ENCODE results near the gene TM6SF1.
"Not testable (repeated sequence)": the region's sequence is repeated elsewhere in the genome, so short reads cannot be mapped to it uniquely, and the experiment has no call there.

TM6SF1 gene

DNA sequence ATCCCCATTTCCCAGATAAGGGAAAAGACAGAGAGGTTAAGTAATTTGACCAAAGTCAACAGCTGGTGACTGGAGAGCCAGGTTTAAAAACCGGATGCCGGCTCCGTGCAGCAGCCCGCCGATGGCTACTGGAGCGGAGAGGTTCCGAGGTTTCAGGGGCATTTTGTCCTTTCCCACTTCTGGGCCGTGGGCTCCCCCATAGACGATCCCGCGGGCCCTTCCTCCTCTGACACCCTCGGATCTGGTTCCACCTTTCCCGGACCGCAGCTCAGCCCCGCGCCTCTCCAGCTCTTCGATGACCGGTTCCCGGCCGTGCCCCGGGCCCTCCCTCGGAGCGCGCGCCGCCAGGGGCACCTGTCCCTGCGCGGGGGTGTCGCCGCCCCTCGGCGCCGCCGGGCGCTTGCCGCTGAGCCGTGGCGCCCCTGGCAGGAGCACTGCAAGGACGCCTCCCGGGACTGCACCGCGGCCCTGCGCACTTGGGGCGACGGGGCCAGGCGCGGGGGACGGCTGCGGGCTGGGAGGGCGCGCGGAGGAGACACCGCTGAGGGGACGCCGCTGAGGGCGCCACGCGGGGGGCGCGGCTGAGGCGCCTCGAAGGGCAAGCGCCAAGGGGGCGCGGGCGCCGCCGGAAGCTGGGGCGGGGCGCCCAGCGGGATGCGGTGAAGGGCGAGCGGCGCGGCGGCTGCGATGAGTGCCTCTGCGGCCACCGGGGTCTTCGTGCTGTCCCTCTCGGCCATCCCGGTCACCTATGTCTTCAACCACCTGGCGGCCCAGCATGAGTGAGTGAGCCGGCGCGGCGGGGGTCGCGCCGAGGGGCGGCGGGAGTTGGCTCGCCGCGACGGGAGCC, at the start of gene TM6SF1:
Gene TM6SF1 (plus strand): TSS at position 652 of the 847 bp plus-strand sequence. CDS start 36 bp downstream, at position 688.
- DNase-seq (ENCODE audit: low read depth, low spot score): no peak

DNA sequence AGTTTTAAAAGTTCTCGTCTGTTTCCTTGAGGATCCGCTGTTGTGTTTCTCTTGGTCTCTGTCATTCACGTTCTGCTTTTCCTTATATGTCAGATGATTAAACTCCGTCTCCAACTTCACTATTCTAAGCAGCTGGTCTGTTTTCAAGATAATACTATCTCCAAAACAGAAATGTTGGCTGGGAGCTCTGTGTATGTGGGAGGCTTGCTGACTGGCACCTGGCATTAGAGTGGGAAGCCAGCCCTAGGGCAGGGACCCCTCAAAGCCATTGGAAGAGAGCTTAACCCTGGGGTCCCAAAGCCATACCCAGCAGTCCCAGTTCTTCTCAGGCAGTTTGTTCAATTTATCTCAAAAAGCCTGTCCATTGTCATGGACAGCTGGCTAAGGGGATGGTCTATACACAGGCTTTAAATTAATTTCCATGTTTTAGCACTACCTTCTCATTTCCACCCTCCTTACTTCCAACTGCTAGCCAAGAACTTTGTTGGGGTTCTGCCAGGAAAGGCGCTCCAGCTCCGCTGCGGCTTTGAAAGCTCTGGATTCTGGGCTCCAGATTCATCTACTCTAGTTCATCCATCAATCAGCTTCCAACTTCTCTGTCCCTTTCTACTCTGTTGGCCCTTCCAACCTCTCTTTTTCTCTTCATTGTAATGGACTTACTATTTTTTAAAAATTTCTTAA, 49.6 kb upstream of the TM6SF1 start:
- DNase-seq (ENCODE audit: low read depth, low spot score): no peak

DNA sequence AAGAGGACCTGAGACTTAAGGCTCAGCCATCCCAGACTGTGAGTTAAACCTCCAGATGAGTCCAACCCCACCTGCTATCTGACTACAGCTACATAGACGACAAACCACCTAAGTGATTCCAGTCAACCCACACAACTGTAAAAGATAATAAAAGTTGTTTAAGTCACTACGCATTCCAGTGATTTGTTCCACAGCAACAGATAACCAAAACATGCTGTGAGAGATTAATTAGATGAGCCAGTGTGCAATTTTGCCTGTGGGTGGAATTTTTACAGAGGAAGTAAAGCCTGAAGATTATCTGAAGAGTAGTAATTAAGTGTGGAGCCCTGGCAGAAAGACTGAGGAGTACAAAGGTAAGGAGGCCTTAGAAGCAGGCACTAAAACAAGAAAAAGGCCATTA, 45.8 kb upstream of the TM6SF1 start:
- no peak for DNase-seq (ENCODE audit: low read depth, low spot score)

DNA sequence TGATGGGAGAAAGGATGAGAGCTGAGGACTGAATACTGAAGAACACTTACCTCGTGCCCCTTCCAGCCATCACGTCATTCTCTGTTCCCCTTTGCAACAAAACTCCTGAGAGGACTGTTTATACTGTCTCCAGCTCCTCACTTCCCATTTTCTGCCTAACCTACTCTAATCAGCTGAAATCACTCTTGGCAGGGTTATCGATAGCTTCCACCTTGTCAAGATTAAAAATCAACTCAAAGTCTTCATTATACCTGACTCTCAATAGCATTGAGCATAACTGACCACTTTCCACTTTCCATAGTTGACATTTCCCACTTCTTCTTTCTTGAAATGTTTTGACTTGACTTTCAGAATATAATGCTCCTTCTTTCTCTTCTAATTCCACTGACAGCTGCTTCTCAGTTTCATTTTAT, 44.7 kb upstream of the TM6SF1 start:
- no peak for DNase-seq (ENCODE audit: low read depth, low spot score)

DNA sequence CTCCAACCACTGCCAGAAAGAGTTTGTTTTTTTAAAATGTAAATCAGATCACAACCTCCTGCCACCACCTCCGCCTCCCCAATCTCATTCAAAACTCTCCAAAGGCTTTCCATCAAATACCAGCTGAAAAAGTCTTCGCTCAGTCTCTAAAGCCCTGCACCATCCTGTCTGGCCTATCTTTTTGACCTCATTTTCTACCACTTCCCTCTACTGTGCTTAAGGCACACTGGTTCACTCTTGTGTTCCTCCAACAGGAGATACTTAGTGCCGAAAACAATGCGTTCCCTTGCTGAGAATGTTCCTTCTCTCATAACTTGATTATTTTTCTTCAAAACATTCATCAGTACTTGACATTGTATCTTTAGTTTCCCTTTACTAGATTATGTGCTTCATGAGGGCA, 43.9 kb upstream of the TM6SF1 start:
- DNase-seq (ENCODE audit: low read depth, low spot score): no peak

DNA sequence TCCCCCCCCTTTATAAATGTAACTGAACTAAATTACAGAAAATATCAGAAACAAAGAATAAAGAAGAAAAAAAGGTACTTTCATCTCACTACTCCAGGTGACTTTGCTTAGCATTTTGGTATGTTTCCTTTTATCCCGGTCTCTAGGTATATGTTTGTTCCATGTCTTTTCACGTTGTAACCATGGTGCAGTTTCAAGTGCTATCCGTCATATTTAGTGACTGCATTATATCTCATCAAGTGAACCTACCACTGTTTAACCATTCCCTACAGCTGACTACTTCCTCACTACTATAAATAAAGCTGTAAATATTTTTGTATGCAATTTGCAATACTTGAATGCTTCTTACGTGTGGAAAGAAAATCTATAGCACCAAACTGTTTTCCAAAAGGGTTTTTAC, 42.6 kb upstream of the TM6SF1 start:
- DNase-seq (ENCODE audit: low read depth, low spot score): no peak

DNA sequence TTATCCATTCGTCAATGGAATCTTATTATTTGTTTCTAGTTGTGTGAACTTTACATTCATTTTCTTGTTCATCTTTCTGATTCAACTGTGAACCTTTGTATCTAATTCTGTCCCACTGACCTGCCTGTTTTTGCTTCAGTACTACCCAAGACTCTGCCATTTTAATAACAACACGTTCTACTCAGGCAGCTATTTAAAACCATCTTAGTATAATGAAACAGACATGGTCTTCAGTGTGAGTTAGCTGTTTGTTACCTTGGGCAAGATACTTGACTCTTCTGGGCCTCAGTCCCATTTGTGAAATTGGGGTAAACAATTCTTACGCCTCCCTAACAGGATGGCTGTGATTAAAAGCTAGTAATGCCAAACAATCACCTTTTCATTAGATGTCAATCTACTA, 42.0 kb upstream of the TM6SF1 start:
- no peak for DNase-seq (ENCODE audit: low read depth, low spot score)

DNA sequence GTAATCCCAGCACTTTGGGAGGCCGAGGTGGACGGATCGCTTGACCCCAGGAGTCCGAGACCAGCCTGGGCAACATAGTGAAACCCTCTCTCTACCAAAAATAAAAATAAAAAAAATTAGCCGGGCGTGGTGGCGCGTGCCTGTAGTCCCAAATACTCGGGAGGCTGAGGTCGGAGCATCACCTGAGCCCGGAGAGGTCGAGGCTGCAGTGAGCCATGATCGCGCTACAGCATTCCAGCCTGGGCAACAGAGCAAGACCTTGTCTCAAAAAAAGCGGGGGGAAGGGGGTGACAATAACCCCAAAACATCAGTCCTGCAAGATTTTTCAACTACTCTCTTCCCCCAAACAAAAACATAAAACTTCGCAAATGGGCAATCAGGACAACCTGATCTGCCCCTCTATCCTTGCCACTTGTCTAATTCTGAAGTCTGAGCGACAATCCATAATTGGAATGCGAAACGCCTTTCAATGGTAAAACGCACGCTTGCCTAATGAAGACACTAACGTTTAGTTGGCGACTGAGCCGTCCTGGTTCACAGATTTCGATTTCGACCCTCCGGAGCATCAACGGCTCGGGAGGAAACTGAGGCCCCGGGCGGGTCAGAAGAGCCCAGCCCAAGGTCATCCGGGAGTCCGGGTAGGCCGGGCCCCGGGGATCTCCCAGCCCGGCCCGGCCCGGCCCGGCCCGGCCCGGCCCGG, 41.3 kb upstream of the TM6SF1 start:
- no peak for DNase-seq (ENCODE audit: low read depth, low spot score)

DNA sequence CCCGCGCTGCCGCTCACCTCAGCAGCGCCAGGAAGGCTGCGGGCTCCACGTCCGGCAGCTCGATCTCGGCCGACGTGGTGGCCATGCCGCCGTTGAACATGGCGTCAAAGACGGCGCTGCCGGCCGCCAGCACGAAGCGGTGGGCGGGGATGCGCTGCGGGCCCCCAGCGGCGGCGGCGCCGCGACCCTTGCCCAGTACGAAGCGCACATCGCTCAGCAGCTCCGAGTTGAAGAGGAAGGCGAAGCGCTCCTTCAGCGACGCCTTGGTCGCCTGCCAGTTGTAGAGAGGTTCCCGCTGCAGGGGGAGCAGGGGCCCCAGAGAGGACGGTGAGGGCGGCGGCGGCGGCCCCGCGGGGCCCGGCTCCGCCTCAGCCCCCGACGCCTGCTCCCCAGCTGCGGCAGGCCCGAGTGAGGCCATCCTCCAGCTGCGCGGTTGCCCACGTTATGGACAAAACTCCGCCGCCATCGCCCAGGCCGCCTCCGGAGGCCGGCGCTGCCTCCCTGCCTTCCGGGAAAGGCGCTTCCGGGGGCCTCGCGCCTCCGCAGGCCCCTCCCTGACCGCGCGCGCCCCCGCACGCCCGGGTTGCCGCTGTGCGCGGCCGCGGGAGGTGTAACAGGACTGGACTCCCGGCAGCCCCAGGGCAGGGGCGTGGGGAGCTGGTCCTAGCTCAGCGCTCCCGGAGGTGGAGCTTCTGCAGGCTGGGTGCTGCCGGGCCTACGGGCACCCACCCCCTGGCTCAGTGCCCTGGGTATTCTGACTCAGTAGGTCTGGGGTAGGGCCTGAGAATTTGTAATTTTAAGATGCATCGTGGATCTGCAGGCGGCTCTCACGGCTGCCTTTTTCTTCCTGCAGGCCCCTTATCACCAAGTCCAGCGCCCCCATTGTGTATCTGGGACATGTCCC, 40.5 kb upstream of the TM6SF1 start, which contains the start of gene BTBD1:
Gene BTBD1 (minus strand): TSS at position 519 of the 904 bp plus-strand sequence. CDS start 101 bp downstream, at position 418.
- DNase-seq (ENCODE audit: low read depth, low spot score): peak; percentile 74

DNA sequence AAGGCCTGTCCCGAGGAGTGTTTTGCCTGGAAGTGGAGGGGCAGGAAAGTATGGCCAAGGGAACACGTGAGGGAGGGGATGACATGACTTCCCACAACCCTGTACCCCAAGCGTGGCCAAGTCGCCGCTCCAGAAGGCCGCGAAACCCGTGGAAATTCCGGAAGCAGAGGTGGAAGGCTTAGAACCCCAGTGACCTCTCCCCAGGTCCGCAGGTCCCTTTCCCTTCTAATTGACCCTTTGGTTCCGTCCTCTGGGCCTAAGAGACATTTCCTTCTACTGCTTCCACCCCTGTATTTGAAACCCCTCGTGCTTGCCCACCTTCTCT, 39.8 kb upstream of the TM6SF1 start:
- DNase-seq (ENCODE audit: low read depth, low spot score): no peak

DNA sequence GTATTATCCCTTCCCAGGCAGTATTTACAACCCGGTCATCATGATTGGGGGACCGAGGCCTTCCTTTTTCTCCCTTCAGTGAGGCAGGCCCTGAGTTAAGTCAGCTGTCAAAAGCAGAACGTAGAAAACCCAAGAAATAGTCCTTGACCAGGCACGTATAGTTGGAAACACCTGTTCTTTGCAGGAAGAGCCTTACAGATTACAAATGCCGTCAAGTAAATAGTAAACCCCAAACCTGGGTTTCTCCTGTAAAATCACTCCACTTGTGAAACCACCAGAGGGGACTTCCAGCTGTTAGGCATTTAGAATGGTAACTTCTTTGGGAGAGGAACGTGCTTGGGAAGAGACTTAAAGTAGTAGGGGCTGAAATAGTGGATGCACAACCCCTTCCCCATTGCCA, 39.4 kb upstream of the TM6SF1 start:
- no peak for DNase-seq (ENCODE audit: low read depth, low spot score)

DNA sequence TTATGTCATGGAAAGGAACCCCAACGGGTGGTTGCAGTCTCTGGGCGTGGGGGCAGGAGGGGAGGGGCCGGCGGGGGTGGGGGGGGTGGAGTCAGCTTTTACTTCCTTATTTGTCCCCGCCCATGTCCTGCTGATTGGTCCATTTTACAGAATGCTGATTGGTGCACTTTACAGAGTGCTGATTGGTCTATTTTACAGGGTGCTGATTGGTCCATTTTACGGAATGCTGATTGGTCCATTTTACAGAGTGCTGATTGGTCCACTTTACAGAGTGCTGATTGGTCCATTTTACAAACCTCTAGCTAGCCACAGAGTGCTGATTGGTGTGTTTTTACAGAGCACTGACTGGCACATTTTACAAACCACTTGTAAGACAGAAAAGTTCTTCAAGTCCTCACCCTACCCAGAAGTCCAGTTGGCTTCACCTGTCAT, 38.2 kb upstream of the TM6SF1 start:
- not testable (repeated sequence) for DNase-seq (ENCODE audit: low read depth, low spot score)

DNA sequence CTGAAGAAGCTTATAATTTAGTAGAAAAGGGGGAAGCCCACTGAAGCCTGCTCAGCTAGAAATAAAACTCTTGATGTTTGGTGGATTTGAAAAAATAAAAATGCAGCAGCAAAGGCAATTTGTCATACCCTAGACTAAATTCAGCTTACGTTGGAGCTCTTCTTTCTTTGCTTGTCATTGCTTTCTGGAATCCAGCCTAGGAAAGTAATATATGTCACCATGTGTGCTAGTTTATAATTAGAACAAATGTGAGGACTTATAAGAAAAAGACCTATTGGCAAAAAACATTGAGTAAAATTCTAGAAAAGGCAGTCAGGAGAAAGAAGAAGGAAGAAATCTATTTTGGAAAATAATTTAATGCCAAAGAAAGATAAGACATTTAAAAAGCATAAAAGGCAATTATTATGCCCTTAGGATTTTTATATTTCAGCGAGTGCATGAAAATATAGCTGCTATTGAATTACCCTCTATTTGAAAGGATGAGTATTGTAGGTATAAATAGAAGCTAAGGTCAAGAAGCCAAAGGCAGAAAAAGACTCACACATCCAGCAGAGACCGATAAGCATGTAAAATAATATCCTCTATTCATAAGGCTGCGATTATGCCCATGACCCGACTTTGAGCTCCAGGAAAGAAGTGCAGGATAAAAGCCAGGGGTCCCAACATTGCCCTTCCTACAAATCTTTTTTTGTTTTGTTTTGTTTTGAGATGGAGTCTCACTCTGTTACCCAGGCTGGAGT, 29.8 kb upstream of the TM6SF1 start:
- DNase-seq (ENCODE audit: low read depth, low spot score): no peak

DNA sequence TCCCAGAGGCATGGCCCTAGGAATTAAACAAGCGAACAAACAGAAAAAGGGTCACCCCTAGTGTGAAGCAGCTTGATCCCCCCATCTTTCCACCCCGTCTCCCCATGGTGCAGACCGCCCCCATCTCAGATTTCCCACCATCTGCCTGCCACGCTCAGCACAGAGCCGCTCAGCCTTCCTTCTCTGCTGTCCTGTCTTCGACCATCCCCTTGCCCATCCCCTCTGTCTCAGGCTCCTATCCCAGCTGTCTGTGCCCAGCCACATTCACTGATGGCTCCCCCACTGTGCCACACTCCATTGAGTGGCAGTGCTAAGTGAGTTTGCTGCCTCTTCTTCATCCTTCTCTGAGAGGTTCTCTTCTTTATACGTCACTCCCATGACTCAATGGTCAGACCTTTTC, 28.7 kb upstream of the TM6SF1 start:
- DNase-seq (ENCODE audit: low read depth, low spot score): no peak

DNA sequence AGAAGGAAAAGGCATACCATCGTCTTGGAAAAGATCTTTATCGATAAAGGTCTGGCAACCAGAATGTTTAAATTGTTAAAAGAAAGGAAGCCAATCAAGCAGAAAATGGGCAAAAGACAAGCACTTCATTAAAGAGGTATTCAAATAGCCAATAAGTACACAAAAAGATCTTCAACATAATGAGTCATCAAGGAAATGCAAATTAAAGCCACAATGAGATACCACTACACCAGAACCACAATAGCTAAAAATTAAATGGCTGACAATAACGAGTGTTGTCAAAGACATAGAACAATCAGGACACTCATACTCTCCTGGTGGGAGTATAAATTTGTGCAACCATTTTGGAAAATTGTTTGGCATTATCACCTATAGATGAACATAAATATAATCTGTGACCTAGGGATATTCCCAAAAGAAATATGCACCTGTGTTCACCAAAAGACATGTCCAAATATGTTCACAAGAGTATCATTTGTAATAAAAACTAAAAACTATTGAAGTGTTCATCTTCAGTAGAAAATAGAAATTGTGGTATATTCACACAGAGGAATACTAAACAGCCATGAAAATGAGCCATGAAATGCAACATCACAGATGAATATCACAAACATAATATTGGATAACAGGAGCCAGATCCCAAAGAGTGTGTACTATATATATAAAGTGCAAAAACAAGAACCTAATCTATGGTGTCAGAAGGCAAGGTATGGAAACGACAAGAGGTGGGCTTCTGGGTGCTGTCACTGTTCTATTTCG, 26.0 kb upstream of the TM6SF1 start:
- DNase-seq (ENCODE audit: low read depth, low spot score): no peak

DNA sequence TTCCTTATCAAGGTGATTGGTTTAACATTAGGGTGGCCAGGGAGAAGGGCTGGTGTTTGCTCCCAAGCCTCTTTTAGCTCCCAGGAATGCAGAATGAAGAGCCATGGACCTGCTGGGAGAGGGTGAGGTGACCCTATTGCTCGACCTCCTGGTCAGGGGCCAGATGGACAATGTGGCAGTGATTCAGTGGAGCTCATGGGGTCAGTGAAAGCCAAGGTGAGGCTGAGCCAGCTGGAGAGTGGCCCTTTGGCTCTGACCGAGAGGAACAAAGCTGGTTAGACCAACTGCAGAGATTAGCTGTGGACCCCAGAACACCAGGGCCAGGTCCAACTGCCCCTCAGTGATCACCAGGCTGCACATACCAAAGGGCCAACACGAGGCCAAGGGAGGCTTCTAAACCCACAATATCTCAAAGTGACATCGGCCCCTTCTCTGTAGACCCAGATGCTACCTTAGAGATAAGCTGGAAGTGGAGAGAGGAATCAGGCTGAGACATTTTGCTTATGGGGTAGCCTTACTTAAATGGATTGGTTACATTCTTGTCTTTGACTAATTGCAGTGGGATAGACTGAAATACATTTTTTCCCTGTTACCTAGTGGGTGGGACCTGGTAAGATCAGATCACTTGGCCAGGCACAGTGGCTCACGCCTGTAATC, 24.6 kb upstream of the TM6SF1 start:
- no peak for DNase-seq (ENCODE audit: low read depth, low spot score)

DNA sequence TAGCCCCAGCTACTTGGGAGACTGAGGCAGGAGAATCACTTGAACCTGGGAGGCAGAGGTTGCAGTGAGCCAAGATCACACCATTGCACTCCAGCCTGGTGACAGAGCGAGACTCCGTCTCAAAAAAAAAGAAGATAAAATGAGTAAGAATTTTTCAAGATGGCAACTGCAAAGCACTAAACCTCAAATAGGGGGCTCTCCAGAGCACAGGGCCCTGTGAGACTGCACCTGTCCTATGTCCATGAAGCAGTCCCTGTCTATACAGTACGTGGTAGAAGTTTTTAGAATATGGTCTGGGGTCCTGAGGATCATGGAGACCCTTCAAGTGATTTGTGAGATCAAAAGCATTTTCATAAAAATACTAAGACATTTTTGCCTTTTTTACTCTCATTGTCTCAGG, 22.0 kb upstream of the TM6SF1 start:
- not testable (repeated sequence) for DNase-seq (ENCODE audit: low read depth, low spot score)

DNA sequence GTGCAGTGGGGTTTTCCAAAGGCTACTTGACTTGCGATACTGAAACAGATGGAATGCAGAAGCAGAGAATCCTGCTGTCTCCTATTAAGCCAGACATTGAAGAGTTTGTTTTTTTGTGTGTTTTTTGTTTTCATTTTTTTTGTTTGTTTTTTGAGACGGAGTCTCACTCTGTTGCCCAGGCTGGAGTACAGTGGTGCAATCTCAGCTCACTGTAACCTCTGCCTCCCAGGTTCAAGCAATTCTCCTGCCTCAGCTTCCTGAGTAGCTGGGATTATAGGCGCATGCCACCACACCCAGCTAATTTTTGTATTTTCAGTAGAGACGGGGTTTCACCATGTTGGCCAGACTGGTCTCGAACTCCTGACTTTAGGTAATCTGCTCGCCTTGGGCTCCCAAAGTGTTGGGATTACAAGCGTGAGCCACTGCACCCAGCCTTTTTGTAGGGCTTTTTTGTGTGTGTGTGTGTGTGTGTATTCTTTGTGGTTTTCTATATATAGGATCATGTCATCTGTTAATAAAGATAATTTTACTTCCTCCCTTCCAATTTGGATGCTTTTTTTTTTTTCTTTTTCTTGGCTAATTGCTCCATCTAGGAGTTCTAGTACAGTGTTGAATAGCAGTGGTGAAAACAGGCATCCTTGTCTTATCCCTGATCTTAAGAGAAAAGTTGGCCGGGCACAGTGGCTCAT, 21.4 kb upstream of the TM6SF1 start:
- not testable (repeated sequence) for DNase-seq (ENCODE audit: low read depth, low spot score)

DNA sequence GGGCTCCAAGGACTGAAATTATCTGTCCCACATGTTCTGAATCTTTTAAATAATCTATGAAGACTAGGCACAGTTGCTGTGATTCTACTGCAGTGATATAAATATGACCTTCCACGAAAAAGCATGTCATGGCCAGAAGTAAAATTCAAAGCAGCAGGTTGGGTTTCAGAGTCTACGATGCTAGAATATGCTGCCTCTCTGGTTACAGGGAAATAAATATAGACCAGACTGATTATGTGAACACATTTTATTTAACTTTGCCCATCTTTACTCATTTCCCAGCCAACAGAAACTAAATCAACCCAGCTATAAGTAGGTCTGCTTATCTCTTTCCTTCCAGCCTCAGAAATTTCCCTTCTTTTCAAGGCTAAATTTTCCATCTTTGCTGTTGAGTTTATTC, 19.9 kb upstream of the TM6SF1 start:
- DNase-seq (ENCODE audit: low read depth, low spot score): no peak
